ENCODE data around the gene DPP6. TPM values are rescaled to one million over a fixed set of nuclear protein-coding genes. Genes with fewer than 3 reads are reported as not detected.

DPP6 gene
- total and polyA plus RNA-seq, 2 of the 8 experiments (the other 6 are each of a cell fraction or from before 2014, with no cell fraction given) = 4.7 to 6.8 TPM

DNA sequence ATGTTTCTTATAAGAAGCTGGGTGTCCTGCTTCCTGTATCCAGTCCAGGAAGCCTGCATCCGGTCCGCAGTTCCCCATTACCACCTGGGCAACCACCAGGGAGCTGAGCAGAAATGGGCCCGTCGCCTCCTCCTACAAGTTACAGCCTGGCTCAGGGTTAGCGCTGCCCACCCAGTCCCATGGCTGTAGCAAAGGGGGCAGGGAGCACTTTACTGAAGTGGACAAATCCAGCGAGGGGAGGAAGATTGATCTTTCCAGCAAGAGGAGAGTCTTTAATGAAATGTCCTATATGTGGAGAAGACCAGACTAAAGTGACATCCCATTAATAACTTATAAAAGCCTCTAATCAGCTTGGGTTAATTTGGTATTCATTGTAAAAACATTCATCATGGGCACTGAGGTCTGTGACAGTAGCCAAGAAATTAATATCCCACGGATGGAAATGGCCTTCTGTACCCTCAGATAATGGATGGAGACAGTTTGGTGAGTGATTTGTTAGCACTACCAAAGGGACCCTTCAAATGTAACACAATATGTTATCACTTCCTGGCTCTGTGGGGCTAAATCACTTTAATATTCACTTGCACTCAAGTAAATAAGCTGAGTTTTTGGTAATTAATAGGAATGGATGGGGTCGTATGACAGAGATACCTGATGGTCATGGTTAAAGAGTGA, 627.3 kb downstream of the DPP6 start:
- Histone ChIP-seq H4K20me1 (replicated peaks in 1 of 2; ENCODE audit: control insufficient read depth in 1 of 2, insufficient read depth in 2 of 2, low read length in 2 of 2) (peaks cover 0 to 2% of the 10 kb centered on the region in 2 experiments), H3K4me2 (ENCODE audit: insufficient read depth in 1 of 2, low read depth in 2 of 2, low read length in 2 of 2) (no peak overlapping the region), H3K18ac (ENCODE audit: extremely low read depth, low read length) (no peak overlapping the region), H2BK5ac (ENCODE audit: low read depth, low read length) (no peak overlapping the region), H2BK12ac (ENCODE audit: low read depth, low read length) (no peak overlapping the region), H3K9ac (replicated peaks in 1 of 4; ENCODE audit: extremely low read depth in 1 of 4, low read depth in 3 of 4, low read length in 3 of 4) (no peak overlapping the region), H3K23me2 (ENCODE audit: low read depth, low read length) (no peaks in the 10 kb centered on the region), H3K4me1 (replicated peaks in 1 of 4; ENCODE audit: control insufficient read depth in 3 of 4, insufficient read depth in 4 of 4, low read length in 3 of 4) (peaks cover 0 to 9% (median 0%) of the 10 kb centered on the region in 4 experiments; a peak in 1 of 7 replicates), H3K36me3 (ENCODE audit: control insufficient read depth in 2 of 4, insufficient read depth in 4 of 4, low read length in 3 of 4) (no peaks in the 10 kb centered on the region), H2AFZ (ENCODE audit: low read length) (no peak overlapping the region), H2BK15ac (ENCODE audit: low read length) (no peak overlapping the region), H2BK20ac (ENCODE audit: low read length) (no peak overlapping the region), H3K9me3 (ENCODE audit: insufficient read depth in 2 of 2, low read depth in 1 of 2, low read length in 1 of 2) (peaks cover 0 to 4% of the 10 kb centered on the region in 2 experiments; a peak in 1 of 4 replicates), H3K27me3 (replicated peaks in 1 of 4; ENCODE audit: control insufficient read depth in 3 of 4, extremely low read depth in 1 of 4, insufficient read depth in 3 of 4, low read length in 3 of 4) (no peaks in the 10 kb centered on the region), H3K79me2 (ENCODE audit: control insufficient read depth in 1 of 2, insufficient read depth in 2 of 2, low read length in 2 of 2) (no peaks in the 10 kb centered on the region), H4K91ac (replicated peaks; ENCODE audit: insufficient read length, low read length) (no peak overlapping the region), H2BK120ac (replicated peaks; ENCODE audit: low read depth, low read length) (no peak overlapping the region), H3K4me3 (ENCODE audit: extremely low read depth in 1 of 4, insufficient read depth in 2 of 4, low read depth in 3 of 4, low read length in 4 of 4) (no peak overlapping the region), H3K56ac (replicated peaks; ENCODE audit: insufficient read length, low read depth, low read length) (no peak overlapping the region), H3K23ac (ENCODE audit: insufficient read length) (no peak overlapping the region), H3K4ac (replicated peaks; ENCODE audit: insufficient read length, low read depth, low read length) (no peak overlapping the region), H3K79me1 (ENCODE audit: low read depth, low read length) (no peaks in the 10 kb centered on the region), H4K5ac (ENCODE audit: insufficient read length, low read depth, low read length) (no peak overlapping the region), H2AK5ac (ENCODE audit: low read depth, low read length) (no peak overlapping the region), H3K14ac (ENCODE audit: insufficient read length) (no peak overlapping the region), H3K27ac (ENCODE audit: low read depth, low read length) (no peak overlapping the region), H4K8ac (ENCODE audit: extremely low read depth, insufficient read depth, low read length) (no peak overlapping the region)
- DNase-seq (ENCODE audit: low read depth in 1 of 2, low spot score in 2 of 2) (no peak), FAIRE-seq (no peak)
- TF ChIP-seq TCF12 (IDR thresholded peaks at IDR 0.05; ENCODE audit: low read depth, low read length) (no peak), EP300 (IDR thresholded peaks at IDR 0.05; ENCODE audit: borderline replicate concordance in 1 of 2, low read depth in 2 of 2, low read length in 2 of 2) (no peak), GABPA (IDR thresholded peaks at IDR 0.05; ENCODE audit: borderline replicate concordance, insufficient read depth, low read length) (no peak), PHF8 (conservative IDR thresholded peaks at IDR 0.05; ENCODE audit: low read depth, low read length) (no peak), JUND (IDR thresholded peaks at IDR 0.05; ENCODE audit: low read length) (no peak), POLR2A (IDR thresholded peaks at IDR 0.05; ENCODE audit: control extremely low read depth in 1 of 2, low read depth in 2 of 2, low read length in 2 of 2) (no peak), SRF (IDR thresholded peaks at IDR 0.05; ENCODE audit: low read depth, low read length) (no peak), SUZ12 (IDR thresholded peaks at IDR 0.05; ENCODE audit: low read length) (no peak), RNF2 (IDR thresholded peaks at IDR 0.05; ENCODE audit: borderline replicate concordance, low read depth, low read length, missing control alignments, poor library complexity, severe bottlenecking) (no peak)
- ChIA-PET POLR2A (ENCODE audit: partially characterized antibody) (no interaction called here), CTCF (ENCODE audit: partially characterized antibody) (interaction anchor here (0.5 to 1.8 kb wide), 4 partner anchors 10 to 174 kb away, joined by 3 to 7 read pairs (median 4); no protein-coding TSS in a partner anchor)
- 82% methylated on average over 8 of the region's 8 CpGs; no CpG with 5 or more reads in 1 of the 2 experiments for WGBS, 2 experiments (ENCODE audit: extremely low coverage in 1 of 2, insufficient coverage in 1 of 2, insufficient read length in 1 of 2, insufficient replicate concordance in 2 of 2, low coverage in 1 of 2, low lambda C conversion rate in 2 of 2, missing lambda C conversion rate in 1 of 2)
